ENCODE results near the gene KCND2. TPM values are rescaled to one million over a fixed set of nuclear protein-coding genes. Genes with fewer than 3 reads are reported as not detected.

The KCND2 gene
- total and polyA plus RNA-seq, 2 of the 8 experiments (the other 6 are each of a cell fraction or from before 2014, with no cell fraction given), result 4.6 to 7.7 TPM

DNA sequence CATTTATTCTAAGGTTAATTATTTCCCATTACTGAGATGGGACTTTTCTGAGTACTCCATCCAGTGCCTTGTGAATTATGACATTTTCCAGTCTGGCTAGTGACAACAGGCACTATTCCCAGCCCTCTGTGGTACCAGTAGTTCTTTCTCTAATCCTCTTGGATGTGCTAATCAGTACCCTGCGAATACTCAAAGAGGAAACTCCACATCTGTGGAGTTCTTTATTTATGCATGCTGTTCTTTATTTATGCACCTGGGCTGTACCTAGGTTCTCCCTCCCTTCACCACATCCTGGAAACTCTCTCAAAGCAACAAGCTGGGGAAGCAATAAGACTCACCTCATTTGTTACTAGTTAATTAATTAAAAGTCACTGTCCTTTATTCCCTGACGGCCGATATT lies 501.5 kb downstream of the KCND2 start:
- no peaks in the 10 kb centered on the region for H3K79me2 ChIP-seq (ENCODE audit: control insufficient read depth in 1 of 2, insufficient read depth in 2 of 2, low read length in 2 of 2)
- H3K79me1 ChIP-seq (ENCODE audit: low read depth, low read length), result no peaks in the 10 kb centered on the region
- H2BK5ac ChIP-seq (ENCODE audit: low read depth, low read length), result no peak overlapping the region
- H2BK15ac ChIP-seq (ENCODE audit: low read length), result no peak overlapping the region
- no peaks in the 10 kb centered on the region for H3K27me3 ChIP-seq (replicated peaks in 1 of 4; ENCODE audit: control insufficient read depth in 3 of 4, extremely low read depth in 1 of 4, insufficient read depth in 3 of 4, low read length in 3 of 4)
- H2BK12ac ChIP-seq (ENCODE audit: low read depth, low read length), result no peak overlapping the region
- H2AK5ac ChIP-seq (ENCODE audit: low read depth, low read length), result no peak overlapping the region
- H3K18ac ChIP-seq (ENCODE audit: extremely low read depth, low read length), result no peak overlapping the region
- H3K23ac ChIP-seq (ENCODE audit: insufficient read length), result no peak overlapping the region
- no peaks in the 10 kb centered on the region; the same call in 1 of the 2 replicates for H3K23me2 ChIP-seq (ENCODE audit: low read depth, low read length)
- H3K4me3 ChIP-seq (ENCODE audit: extremely low read depth in 1 of 4, insufficient read depth in 2 of 4, low read depth in 3 of 4, low read length in 4 of 4), result no peak overlapping the region
- POLR2A ChIA-PET (ENCODE audit: partially characterized antibody), result interaction anchor here (1.4 kb wide), 1 partner anchor 32 kb away, joined by 4 read pairs; no protein-coding TSS in a partner anchor
- H4K91ac ChIP-seq (replicated peaks; ENCODE audit: insufficient read length, low read length), result no peak overlapping the region
- no peaks in the 10 kb centered on the region for H4K20me1 ChIP-seq (replicated peaks in 1 of 2; ENCODE audit: control insufficient read depth in 1 of 2, insufficient read depth in 2 of 2, low read length in 2 of 2)
- peak in 1 of 2 experiments; percentile 35 for TF ChIP-seq BCL11A (IDR thresholded peaks at IDR 0.05; ENCODE audit: low read depth in 2 of 2, low read length in 2 of 2)
- TF ChIP-seq HDAC2 (IDR thresholded peaks at IDR 0.05; ENCODE audit: borderline replicate concordance in 1 of 2, low read depth in 2 of 2, low read length in 2 of 2), result no peak
- TF ChIP-seq JUN (IDR thresholded peaks at IDR 0.05; ENCODE audit: low read depth, low read length), result no peak
- no peak for TF ChIP-seq RBBP5 (IDR thresholded peaks at IDR 0.05; ENCODE audit: borderline replicate concordance, low read depth, low read length)
- TF ChIP-seq CBX5 (IDR thresholded peaks at IDR 0.05; ENCODE audit: low read depth, low read length), result no peak
- TF ChIP-seq TCF12 (IDR thresholded peaks at IDR 0.05; ENCODE audit: low read depth, low read length), result 0 out of 2 replicates have a peak, but pooled peaks have one; percentile 64
- no peak for TF ChIP-seq CEBPB (IDR thresholded peaks at IDR 0.05; ENCODE audit: low read depth, low read length)
- TF ChIP-seq EP300 (IDR thresholded peaks at IDR 0.05; ENCODE audit: borderline replicate concordance in 1 of 2, low read depth in 2 of 2, low read length in 2 of 2), result peak in 1 of 2 experiments; percentile 35; a peak in 1 of 3 replicates
- 29% methylated on average over 3 of the region's 3 CpGs; no CpG with 5 or more reads in 1 of the 2 experiments for WGBS, 2 experiments (ENCODE audit: extremely low coverage in 1 of 2, insufficient coverage in 1 of 2, insufficient read length in 1 of 2, insufficient replicate concordance in 2 of 2, low coverage in 1 of 2, low lambda C conversion rate in 2 of 2, missing lambda C conversion rate in 1 of 2)
- no peak for DNase-seq (ENCODE audit: low read depth in 1 of 2, low spot score in 2 of 2)
- H2AFZ ChIP-seq (ENCODE audit: low read length), result no peak overlapping the region
- H3K14ac ChIP-seq (ENCODE audit: insufficient read length), result no peak overlapping the region
- H3K9me3 ChIP-seq (ENCODE audit: insufficient read depth in 2 of 2, low read depth in 1 of 2, low read length in 1 of 2), result no peaks in the 10 kb centered on the region
- H2BK20ac ChIP-seq (ENCODE audit: low read length), result no peak overlapping the region
- H3K9ac ChIP-seq (replicated peaks in 1 of 4; ENCODE audit: extremely low read depth in 1 of 4, low read depth in 3 of 4, low read length in 3 of 4), result no peak overlapping the region
- H3K4ac ChIP-seq (replicated peaks; ENCODE audit: insufficient read length, low read depth, low read length), result no peak overlapping the region
- H3K4me1 ChIP-seq (replicated peaks in 1 of 4; ENCODE audit: control insufficient read depth in 3 of 4, insufficient read depth in 4 of 4, low read length in 3 of 4), result no peaks in the 10 kb centered on the region; a peak in 1 of 7 replicates
- H4K8ac ChIP-seq (ENCODE audit: extremely low read depth, insufficient read depth, low read length), result no peak overlapping the region
- no peak overlapping the region for H2BK120ac ChIP-seq (replicated peaks; ENCODE audit: low read depth, low read length)
- H4K5ac ChIP-seq (ENCODE audit: insufficient read length, low read depth, low read length), result no peak overlapping the region
- H3K36me3 ChIP-seq (ENCODE audit: control insufficient read depth in 2 of 4, insufficient read depth in 4 of 4, low read length in 3 of 4), result no peaks in the 10 kb centered on the region
- FAIRE-seq, result peak; percentile 60
- H3K27ac ChIP-seq (ENCODE audit: low read depth, low read length), result no peak overlapping the region
- H3K56ac ChIP-seq (replicated peaks; ENCODE audit: insufficient read length, low read depth, low read length), result no peak overlapping the region
- no peak overlapping the region for H3K4me2 ChIP-seq (ENCODE audit: insufficient read depth in 1 of 2, low read depth in 2 of 2, low read length in 2 of 2)
- CTCF ChIA-PET (ENCODE audit: partially characterized antibody), result interaction anchor here (1.4 kb wide), 1 partner anchor 18 kb away, joined by 3 read pairs; no protein-coding TSS in a partner anchor
